GM19025 (cell line): ENCODE measurements around the gene MBNL1.
"Not testable (repeated sequence)": the region's sequence is repeated elsewhere in the genome, so short reads cannot be mapped to it uniquely, and the experiment has no call there.

Experiments
- ATAC-seq: cut with Tn5 transposase; IDR thresholded peaks from one replicate; pipeline ENCODE4 v1.9.1; 2021; ENCODE audit warnings: mild to moderate bottlenecking, low read depth, moderate library complexity; ENCODE audit not compliant: unreplicated experiment

The MBNL1 gene

GRCh38 chr3:152436707-152437590 is 168.2 kb downstream of the MBNL1 start:
- ATAC-seq = no peak

GRCh38 chr3:152438181-152438580 is 169.5 kb downstream of the MBNL1 start:
- ATAC-seq = no peak

- no peak for ATAC-seq
Observed at GRCh38 chr3:152438706-152439105, 170.0 kb downstream of the MBNL1 start.

GRCh38 chr3:152440243-152440642 is 171.5 kb downstream of the MBNL1 start:
- ATAC-seq = not testable (repeated sequence)

- no peak for ATAC-seq
Observed at GRCh38 chr3:152443212-152444023, 174.7 kb downstream of the MBNL1 start.

GRCh38 chr3:152444029-152444641 is 175.4 kb downstream of the MBNL1 start:
- ATAC-seq = no peak

GRCh38 chr3:152445212-152445611 is 176.5 kb downstream of the MBNL1 start:
- no peak for ATAC-seq

GRCh38 chr3:152446495-152446894 is 177.8 kb downstream of the MBNL1 start:
- no peak for ATAC-seq

GRCh38 chr3:152447511-152447910 is 178.8 kb downstream of the MBNL1 start:
- ATAC-seq = no peak

GRCh38 chr3:152448091-152448490 is 179.4 kb downstream of the MBNL1 start:
- ATAC-seq = no peak

- ATAC-seq = no peak
Observed at GRCh38 chr3:152452318-152452717, 183.6 kb downstream of the MBNL1 start.

GRCh38 chr3:152454076-152454875 is 185.5 kb downstream of the MBNL1 start:
- no peak for ATAC-seq

GRCh38 chr3:152455989-152456388 is 187.3 kb downstream of the MBNL1 start:
- no peak for ATAC-seq

- ATAC-seq = no peak
Observed at GRCh38 chr3:152457500-152458375, 189.0 kb downstream of the MBNL1 start.

- ATAC-seq = no peak
Observed at GRCh38 chr3:152458376-152459117, 189.8 kb downstream of the MBNL1 start.

GRCh38 chr3:152459118-152459515 is 190.4 kb downstream of the MBNL1 start:
- no peak for ATAC-seq

GRCh38 chr3:152459572-152459971 is 190.8 kb downstream of the MBNL1 start:
- no peak for ATAC-seq

- ATAC-seq = no peak
Observed at GRCh38 chr3:152460936-152461335, 192.2 kb downstream of the MBNL1 start.

- no peak for ATAC-seq
Observed at GRCh38 chr3:152461460-152461859, 192.7 kb downstream of the MBNL1 start.
